Measurements from ENCODE around the gene POFUT1.

POFUT1 gene

GRCh38 chr20:32209850-32210605 lies 2.3 kb downstream of the POFUT1 start:
- TF ChIP-seq TAF1 (IDR thresholded peaks at IDR 0.05; ENCODE audit: borderline replicate concordance, insufficient read depth, low read length) (no peak), REST (IDR thresholded peaks at IDR 0.05; ENCODE audit: insufficient read depth in 1 of 2, low read depth in 2 of 2, low read length in 2 of 2) (no peak), SIN3A (IDR thresholded peaks at IDR 0.05; ENCODE audit: borderline replicate concordance, insufficient read depth, low read length) (no peak), POLR2AphosphoS5 (IDR thresholded peaks at IDR 0.05; ENCODE audit: low read depth, low read length) (no peak), FOXP2 (optimal IDR thresholded peaks at IDR 0.05; ENCODE audit: borderline replicate concordance, extremely low read depth, extremely low read length, insufficient read depth) (no peak)

GRCh38 chr20:32213870-32214269 lies 6.2 kb downstream of the POFUT1 start:
- no peak for TF ChIP-seq TAF1 (IDR thresholded peaks at IDR 0.05; ENCODE audit: borderline replicate concordance, insufficient read depth, low read length)
- no peak for TF ChIP-seq SIN3A (IDR thresholded peaks at IDR 0.05; ENCODE audit: borderline replicate concordance, insufficient read depth, low read length)
- no peak for TF ChIP-seq REST (IDR thresholded peaks at IDR 0.05; ENCODE audit: insufficient read depth in 1 of 2, low read depth in 2 of 2, low read length in 2 of 2)
- TF ChIP-seq POLR2AphosphoS5 (IDR thresholded peaks at IDR 0.05; ENCODE audit: low read depth, low read length), result no peak
- TF ChIP-seq FOXP2 (optimal IDR thresholded peaks at IDR 0.05; ENCODE audit: borderline replicate concordance, extremely low read depth, extremely low read length, insufficient read depth), result no peak

- TF ChIP-seq TAF1 (IDR thresholded peaks at IDR 0.05; ENCODE audit: borderline replicate concordance, insufficient read depth, low read length) (no peak), FOXP2 (optimal IDR thresholded peaks at IDR 0.05; ENCODE audit: borderline replicate concordance, extremely low read depth, extremely low read length, insufficient read depth) (no peak), SIN3A (IDR thresholded peaks at IDR 0.05; ENCODE audit: borderline replicate concordance, insufficient read depth, low read length) (no peak), POLR2AphosphoS5 (IDR thresholded peaks at IDR 0.05; ENCODE audit: low read depth, low read length) (no peak), REST (IDR thresholded peaks at IDR 0.05; ENCODE audit: insufficient read depth in 1 of 2, low read depth in 2 of 2, low read length in 2 of 2) (no peak)
These were observed 7.5 kb downstream of the POFUT1 start for GRCh38 chr20:32215147-32215546.

- TF ChIP-seq SIN3A (IDR thresholded peaks at IDR 0.05; ENCODE audit: borderline replicate concordance, insufficient read depth, low read length) (no peak), REST (IDR thresholded peaks at IDR 0.05; ENCODE audit: insufficient read depth in 1 of 2, low read depth in 2 of 2, low read length in 2 of 2) (no peak), POLR2AphosphoS5 (IDR thresholded peaks at IDR 0.05; ENCODE audit: low read depth, low read length) (no peak), FOXP2 (optimal IDR thresholded peaks at IDR 0.05; ENCODE audit: borderline replicate concordance, extremely low read depth, extremely low read length, insufficient read depth) (no peak), TAF1 (IDR thresholded peaks at IDR 0.05; ENCODE audit: borderline replicate concordance, insufficient read depth, low read length) (no peak)
These were observed 8.0 kb downstream of the POFUT1 start for GRCh38 chr20:32215729-32216128.

Data from PFSK-1 (cell line).